HG03354 (cell line): ENCODE results near the gene CRYGD.

Experiments
- ATAC-seq: cut with Tn5 transposase; IDR thresholded peaks from one replicate; pipeline ENCODE4 v1.9.1; 2021; ENCODE audit warnings: mild to moderate bottlenecking; ENCODE audit not compliant: unreplicated experiment, poor library complexity, severe bottlenecking

The CRYGD gene

DNA sequence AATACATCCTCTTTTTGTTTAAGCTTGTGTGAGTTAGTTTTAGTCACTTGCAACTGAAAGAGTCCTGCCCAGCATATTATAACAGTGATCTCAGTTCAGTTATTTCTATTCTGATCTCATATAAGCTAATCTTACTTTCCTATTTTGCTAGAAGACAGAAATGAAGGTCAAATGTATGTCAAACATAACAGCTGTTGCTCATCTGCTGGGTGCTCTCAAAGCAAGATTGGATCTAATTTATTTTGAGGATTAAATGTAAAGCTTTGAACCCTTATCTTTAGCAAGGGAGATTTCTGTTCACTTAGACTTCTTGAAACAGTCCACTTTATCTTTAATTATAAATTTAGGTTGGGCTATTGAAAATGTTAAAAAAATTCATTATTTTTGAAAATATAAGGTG, 31.2 kb downstream of the CRYGD start:
- no peak for ATAC-seq

DNA sequence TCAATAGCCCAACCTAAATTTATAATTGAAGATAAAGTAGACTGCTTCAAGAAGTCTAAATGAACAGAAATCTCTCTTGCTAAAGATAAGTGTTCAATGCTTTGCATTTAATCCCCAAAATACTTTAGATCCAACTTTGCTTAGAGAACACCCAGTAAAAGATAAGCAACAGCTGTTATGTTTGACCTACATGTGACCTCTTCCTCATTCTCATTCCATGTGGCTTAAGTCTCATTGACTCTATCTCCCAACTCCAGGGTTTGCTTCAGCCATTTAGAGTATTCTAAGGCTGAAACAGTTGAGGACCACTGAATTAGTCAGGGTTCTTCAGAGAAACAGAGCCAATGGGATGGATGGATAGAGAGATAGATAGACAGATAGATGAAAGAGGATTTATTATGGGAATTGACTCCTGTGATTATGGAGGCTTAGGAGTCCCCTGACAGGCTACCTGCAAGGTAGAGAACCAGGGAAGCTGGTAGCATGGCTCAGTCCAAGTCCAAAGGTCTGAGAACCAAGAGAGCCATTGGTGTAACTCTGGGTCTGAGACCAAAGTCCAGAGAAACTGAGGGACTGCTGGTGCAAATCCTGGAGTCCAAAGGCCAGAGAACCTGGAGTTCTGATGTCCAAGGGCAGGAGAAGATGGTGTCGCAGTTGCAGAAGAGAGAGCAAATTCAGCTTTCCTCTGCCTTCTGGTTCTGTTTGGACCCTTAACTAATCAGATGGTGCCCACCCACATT, 32.1 kb downstream of the CRYGD start:
- ATAC-seq: no peak

DNA sequence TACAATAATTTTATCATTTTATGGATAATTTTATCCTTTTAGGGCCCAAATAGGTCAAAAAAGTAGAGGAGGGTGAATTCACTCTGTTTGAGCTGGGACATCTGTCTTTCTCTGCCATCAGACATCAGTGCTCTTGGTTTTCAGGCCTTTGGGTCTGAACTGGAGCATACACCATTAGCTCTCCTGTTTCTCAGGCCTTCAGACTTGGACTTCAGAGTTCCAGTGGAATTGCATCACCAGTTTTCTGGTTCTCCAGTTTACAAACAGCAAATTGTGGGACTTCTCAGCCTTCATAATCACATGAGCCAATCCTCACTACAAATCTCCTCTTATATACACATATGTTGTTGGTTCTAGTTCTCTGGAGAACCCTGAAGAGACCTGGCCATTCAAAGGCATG, 33.9 kb downstream of the CRYGD start:
- ATAC-seq: no peak

DNA sequence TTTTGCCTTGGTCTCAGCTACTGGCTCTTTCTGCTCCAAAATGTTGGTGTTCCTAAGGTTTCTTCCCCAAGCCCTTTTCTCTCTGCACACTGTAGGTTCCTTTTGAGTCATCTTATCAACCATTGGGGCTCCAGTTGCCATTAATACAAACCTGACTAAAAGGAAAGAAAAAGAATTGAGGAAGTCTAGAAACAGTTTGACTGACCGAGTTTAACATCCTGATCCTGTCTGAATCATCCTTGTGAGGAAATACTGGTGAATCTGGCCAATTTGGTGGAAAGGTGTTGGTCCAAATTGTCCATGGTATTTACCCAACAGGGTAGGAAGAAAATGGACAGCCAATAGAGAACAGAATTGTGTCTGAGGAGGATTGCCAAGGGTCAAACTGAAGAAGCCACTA, 38.3 kb downstream of the CRYGD start:
- no peak for ATAC-seq

DNA sequence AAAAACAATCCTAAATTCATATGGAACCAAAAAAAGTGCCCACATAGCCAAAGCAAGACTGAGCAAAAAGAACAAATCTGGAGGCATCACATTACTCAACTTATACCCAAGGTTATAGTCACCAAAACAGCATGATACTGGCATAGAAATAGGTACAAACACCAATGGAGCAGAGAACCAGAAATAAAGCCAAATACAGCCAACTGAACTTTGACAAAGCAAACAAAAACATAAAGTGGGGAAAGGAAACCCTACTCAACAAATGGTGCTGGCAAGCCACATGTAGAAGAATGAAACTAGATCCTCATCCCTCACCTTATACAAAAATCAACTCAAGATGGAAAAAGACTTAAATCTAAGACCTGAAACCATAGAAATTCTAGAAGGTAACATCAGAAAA, 40.5 kb downstream of the CRYGD start:
- no peak for ATAC-seq

DNA sequence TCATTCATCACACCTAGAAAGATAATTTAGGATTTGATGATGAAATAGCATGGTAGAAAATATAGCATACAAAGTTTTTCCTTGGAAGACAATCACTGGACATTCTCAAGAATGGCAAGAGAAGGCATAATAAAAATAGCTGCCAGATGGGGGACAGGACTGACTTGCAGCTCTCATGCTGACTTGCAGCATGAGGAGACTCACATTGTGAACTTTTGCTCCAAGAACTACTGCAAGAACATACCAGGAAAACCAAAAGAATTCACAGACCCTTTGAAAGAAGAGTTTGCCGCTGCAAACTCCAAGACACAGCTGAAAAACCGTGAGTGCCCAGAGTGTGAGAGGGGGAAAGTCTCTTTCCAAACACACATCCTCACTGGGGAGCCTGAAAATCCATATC, 47.0 kb downstream of the CRYGD start:
- no peak for ATAC-seq

DNA sequence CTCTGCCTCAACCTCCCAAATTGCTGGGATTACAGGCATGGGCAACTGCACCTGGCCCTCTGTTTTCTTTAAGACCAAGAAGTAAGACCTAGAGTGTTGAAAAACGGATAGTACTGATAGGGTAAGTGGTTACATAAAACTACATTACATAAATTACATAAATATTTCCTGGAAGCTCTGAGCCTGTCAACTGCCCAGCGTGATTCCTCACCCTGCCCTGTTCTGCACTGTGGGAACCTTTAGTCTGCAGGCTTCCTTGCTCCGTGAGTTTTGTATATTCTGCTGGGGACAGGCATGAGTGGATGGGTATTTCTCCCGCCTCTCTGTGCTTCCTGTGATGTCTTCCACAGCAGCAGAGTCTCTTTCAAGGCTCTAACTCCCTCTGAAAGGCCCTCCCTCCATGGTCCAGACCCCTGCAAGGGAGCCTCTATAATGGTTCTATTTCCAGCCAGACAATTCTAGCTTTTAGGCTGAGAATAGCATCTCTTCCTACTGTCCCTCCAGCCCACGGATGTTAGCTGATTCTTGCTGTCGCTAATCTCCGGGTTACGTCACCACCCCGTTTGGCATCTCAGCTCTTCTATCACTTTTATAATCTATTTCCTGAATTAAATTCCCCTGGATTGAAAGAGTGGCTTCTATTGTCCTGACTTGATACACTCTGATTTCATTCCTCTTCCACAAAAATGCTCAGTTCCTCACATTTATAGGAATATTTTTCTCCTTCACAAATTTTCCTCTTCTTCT, 49.5 kb downstream of the CRYGD start:
- ATAC-seq: no peak

DNA sequence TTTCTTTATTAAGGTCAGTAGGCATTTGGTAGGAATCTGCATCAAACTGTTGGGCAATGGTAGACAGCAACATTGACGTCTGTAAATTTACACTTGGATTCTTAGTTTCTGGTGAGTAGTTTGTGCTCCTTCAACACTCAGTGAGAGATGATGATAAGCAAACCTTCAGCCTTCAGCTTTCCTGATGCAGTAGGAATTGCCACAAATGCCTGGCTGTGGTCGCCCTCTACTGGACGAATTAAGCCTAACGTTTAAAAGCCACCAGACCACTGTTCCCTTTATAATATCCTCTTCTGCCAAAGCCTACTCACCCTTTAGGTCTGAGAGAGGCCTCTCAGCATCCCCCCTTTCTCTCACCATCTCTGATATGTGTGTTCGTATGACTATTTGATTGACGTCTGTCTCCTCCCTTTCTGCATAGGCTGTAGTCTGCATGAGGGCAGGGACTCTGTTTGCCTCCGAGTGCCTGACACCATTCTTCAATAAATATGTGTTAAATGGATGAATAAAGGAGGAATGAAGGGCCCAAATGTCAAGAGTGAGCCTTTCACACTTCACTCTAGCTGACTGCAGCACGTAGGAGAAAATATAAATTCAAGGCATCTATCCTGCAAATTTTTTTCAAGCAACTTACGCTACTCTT, 52.0 kb downstream of the CRYGD start:
- no peak for ATAC-seq
